ENCODE results near the gene SSR3. TPM values are rescaled to one million over a fixed set of nuclear protein-coding genes. Genes with fewer than 3 reads are reported as not detected.

Gene SSR3
- total and polyA plus RNA-seq, 2 of the 8 experiments (the other 6 are each of a cell fraction or from before 2014, with no cell fraction given), result 92.7 to 208 TPM

DNA sequence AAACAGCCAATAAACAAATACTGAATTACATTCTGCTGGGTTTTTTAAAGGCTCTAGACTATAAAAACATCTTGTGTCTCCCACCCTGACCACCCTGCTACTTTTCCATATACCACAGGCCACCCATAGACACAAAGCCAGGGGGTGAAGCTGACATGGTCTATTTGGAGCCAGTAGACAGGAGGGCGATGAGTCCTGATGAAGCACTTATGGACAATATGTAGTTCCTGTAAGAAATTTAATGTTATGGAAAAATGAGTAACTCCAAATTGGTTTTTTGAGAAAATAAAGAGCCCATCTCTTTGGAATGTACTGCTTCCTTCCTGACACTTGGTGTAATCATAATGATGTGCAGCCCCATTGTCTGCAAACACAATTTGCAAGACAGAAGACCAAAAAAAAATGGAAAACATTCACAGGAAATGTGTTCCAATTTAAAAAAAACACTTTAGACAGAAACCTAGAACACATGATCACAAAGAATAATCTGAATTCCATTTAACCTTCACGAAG is 11.8 kb downstream of the SSR3 start:
- ChIA-PET CTCF (ENCODE audit: partially characterized antibody) (interaction anchor here (0.5 to 2.8 kb wide), 13 partner anchors 8 to 594 kb away, joined by 3 to 12 read pairs (median 4); partner anchors contain the start of gene SSR3), POLR2A (ENCODE audit: partially characterized antibody) (interaction anchor here (0.7 to 3.5 kb wide), 5 partner anchors 11 to 206 kb away, joined by 3 to 19 read pairs (median 3); partner anchors contain the start of gene SSR3)
- no peaks in the 10 kb centered on the region for H3K9me3 ChIP-seq (ENCODE audit: insufficient read depth in 2 of 2, low read depth in 1 of 2, low read length in 1 of 2)
- H3K23me2 ChIP-seq (ENCODE audit: low read depth, low read length), result no peaks in the 10 kb centered on the region
- no peak overlapping the region for H3K56ac ChIP-seq (replicated peaks; ENCODE audit: insufficient read length, low read depth, low read length)
- no peaks in the 10 kb centered on the region for H3K4me1 ChIP-seq (replicated peaks in 1 of 4; ENCODE audit: control insufficient read depth in 3 of 4, insufficient read depth in 4 of 4, low read length in 3 of 4)
- H3K36me3 ChIP-seq (ENCODE audit: control insufficient read depth in 2 of 4, insufficient read depth in 4 of 4, low read length in 3 of 4), result peaks cover 18 to 78% (median 39%) of the 10 kb centered on the region in 4 experiments
- no peak overlapping the region for H2BK12ac ChIP-seq (ENCODE audit: low read depth, low read length)
- H4K91ac ChIP-seq (replicated peaks; ENCODE audit: insufficient read length, low read length), result no peak overlapping the region
- H2BK120ac ChIP-seq (replicated peaks; ENCODE audit: low read depth, low read length), result no peak overlapping the region
- DNase-seq (ENCODE audit: low read depth in 1 of 2, low spot score in 2 of 2), result no peak
- no peak overlapping the region for H2BK5ac ChIP-seq (ENCODE audit: low read depth, low read length)
- no peak overlapping the region for H4K5ac ChIP-seq (ENCODE audit: insufficient read length, low read depth, low read length)
- H2AFZ ChIP-seq (ENCODE audit: low read length), result no peak overlapping the region
- FAIRE-seq, result no peak
- no peak overlapping the region for H3K18ac ChIP-seq (ENCODE audit: extremely low read depth, low read length)
- no peak overlapping the region for H2BK15ac ChIP-seq (ENCODE audit: low read length)
- H3K4me3 ChIP-seq (ENCODE audit: extremely low read depth in 1 of 4, insufficient read depth in 2 of 4, low read depth in 3 of 4, low read length in 4 of 4), result no peak overlapping the region
- no peak overlapping the region for H2AK5ac ChIP-seq (ENCODE audit: low read depth, low read length)
- no peak overlapping the region for H3K4ac ChIP-seq (replicated peaks; ENCODE audit: insufficient read length, low read depth, low read length)
- no peak overlapping the region for H4K8ac ChIP-seq (ENCODE audit: extremely low read depth, insufficient read depth, low read length)
- H3K79me1 ChIP-seq (ENCODE audit: low read depth, low read length), result no peaks in the 10 kb centered on the region; the same call in 1 of the 2 replicates
- H3K14ac ChIP-seq (ENCODE audit: insufficient read length), result no peak overlapping the region
- H3K23ac ChIP-seq (ENCODE audit: insufficient read length), result no peak overlapping the region
- H3K4me2 ChIP-seq (ENCODE audit: insufficient read depth in 1 of 2, low read depth in 2 of 2, low read length in 2 of 2), result no peak overlapping the region
- no peaks in the 10 kb centered on the region for H3K27me3 ChIP-seq (replicated peaks in 1 of 4; ENCODE audit: control insufficient read depth in 3 of 4, extremely low read depth in 1 of 4, insufficient read depth in 3 of 4, low read length in 3 of 4)
- H3K9ac ChIP-seq (replicated peaks in 1 of 4; ENCODE audit: extremely low read depth in 1 of 4, low read depth in 3 of 4, low read length in 3 of 4), result no peak overlapping the region
- no peak overlapping the region for H3K27ac ChIP-seq (ENCODE audit: low read depth, low read length)
- H3K79me2 ChIP-seq (ENCODE audit: control insufficient read depth in 1 of 2, insufficient read depth in 2 of 2, low read length in 2 of 2), result peaks cover 0 to 32% of the 10 kb centered on the region in 2 experiments; a peak in 2 of 4 replicates
- H2BK20ac ChIP-seq (ENCODE audit: low read length), result no peak overlapping the region
- peaks cover 0 to 1% of the 10 kb centered on the region in 2 experiments for H4K20me1 ChIP-seq (replicated peaks in 1 of 2; ENCODE audit: control insufficient read depth in 1 of 2, insufficient read depth in 2 of 2, low read length in 2 of 2)
- 84% methylated on average over 2 of the region's 2 CpGs; no CpG with 5 or more reads in 1 of the 2 experiments for WGBS, 2 experiments (ENCODE audit: extremely low coverage in 1 of 2, insufficient coverage in 1 of 2, insufficient read length in 1 of 2, insufficient replicate concordance in 2 of 2, low coverage in 1 of 2, low lambda C conversion rate in 2 of 2, missing lambda C conversion rate in 1 of 2)
- TF ChIP-seq BACH1 (IDR thresholded peaks at IDR 0.05; ENCODE audit: low read length) (no peak), RNF2 (IDR thresholded peaks at IDR 0.05; ENCODE audit: borderline replicate concordance, low read depth, low read length, missing control alignments, poor library complexity, severe bottlenecking) (no peak), POLR2AphosphoS5 (IDR thresholded peaks at IDR 0.05; ENCODE audit: low read depth, low read length) (no peak), ATF2 (IDR thresholded peaks at IDR 0.05; ENCODE audit: low read length) (no peak), TEAD4 (IDR thresholded peaks at IDR 0.05; ENCODE audit: low read depth, low read length) (no peak), EGR1 (IDR thresholded peaks at IDR 0.05; ENCODE audit: borderline replicate concordance, low read depth, low read length) (no peak), CREB1 (IDR thresholded peaks at IDR 0.05) (no peak), FOSL1 (IDR thresholded peaks at IDR 0.05; ENCODE audit: insufficient read depth, low read depth, low read length) (no peak), MAX (IDR thresholded peaks at IDR 0.05) (no peak), SRF (IDR thresholded peaks at IDR 0.05; ENCODE audit: low read depth, low read length) (no peak)
- TF ChIP-seq, protein P1, sequence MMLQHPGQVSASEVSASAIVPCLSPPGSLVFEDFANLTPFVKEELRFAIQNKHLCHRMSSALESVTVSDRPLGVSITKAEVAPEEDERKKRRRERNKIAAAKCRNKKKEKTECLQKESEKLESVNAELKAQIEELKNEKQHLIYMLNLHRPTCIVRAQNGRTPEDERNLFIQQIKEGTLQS (IDR thresholded peaks at IDR 0.05; ENCODE audit: insufficient read depth, low read depth, low read length), result no peak
